Testis (tissue), 3 donors: ENCODE data around the gene RUBCN. TPM values are rescaled to one million over a fixed set of nuclear protein-coding genes. Genes with fewer than 3 reads are reported as not detected.
"Not testable (repeated sequence)": the region's sequence is repeated elsewhere in the genome, so short reads cannot be mapped to it uniquely, and the experiment has no call there.

Experiments
- DNase-seq: peaks from one replicate; pipeline ENCODE4 v3.0.0-alpha.2; 2019
- H3K27ac ChIP-seq, 2 donors: fragments of 200-600 bp; sonication (generic); one replicate each; pipeline ENCODE4 v1.5.1; 2019
- H3K27me3 ChIP-seq: fragments of 200-600 bp; sonication (generic); one replicate; pipeline ENCODE4 v1.5.1; 2019
- H3K36me3 ChIP-seq: fragments of 200-600 bp; sonication (generic); one replicate; pipeline ENCODE4 v1.5.1; 2017; ENCODE audit warnings: low read depth; ENCODE audit errors: missing control alignments
- H3K4me1 ChIP-seq: fragments of 200-600 bp; sonication (generic); one replicate; pipeline ENCODE4 v1.5.1; 2019
- H3K4me3 ChIP-seq, 2 donors: fragments of 200-600 bp; sonication (generic); one replicate each; pipeline ENCODE4 v1.5.1; 2017 to 2019
- H3K9me3 ChIP-seq: fragments of 200-600 bp; sonication (generic); one replicate; pipeline ENCODE4 v1.5.1; 2017
- POLR2A ChIP-seq: fragments of 450-650 bp; IDR thresholded peaks from one replicate; pipeline ENCODE4 v1.6.1; 2017; ENCODE audit warnings: antibody characterized with exemption, mild to moderate bottlenecking, moderate library complexity
- WGBS, 2 donors: methylation state at CpG; one replicate each; pipeline ENCODE4 v1.1.5; 2018; 5-methylcytosine and 5-hydroxymethylcytosine counted together
- intact Hi-C: fragments of 100-400 bp; cut with DNase I; formaldehyde crosslinking; loops from one replicate; pipeline ENCODE4 v1.15.1; 2023; ENCODE audit warnings: low total_unique reads
- polyA plus RNA-seq: library from polyadenylated mRNA; stranded (reverse); fragments of 350-450 nt; fragmentation: Illumina TruSeq; extraction: RNeasy Lipid Tissue Mini Kit (QIAGEN cat#74804); gene quantifications from one replicate; pipeline ENCODE4 v1.2.3, GENCODE V29; 2014; ENCODE audit warnings: low read depth, low replicate concordance; ENCODE audit not compliant: insufficient read depth
- total RNA-seq, 2 donors: library from RNA; depleted of rRNA; stranded (reverse); fragments of >200 nt; gene quantifications; one replicate each; pipeline ENCODE4 v1.2.3, GENCODE V29; 2016
- TF ChIP-seq, protein P1 (sequence below), 3 experiments: fragments of 450-650 bp in 2 of 3; fragments of 200-600 bp in 1 of 3; sonication (generic) in 1 of 3; IDR thresholded peaks; one replicate each; pipeline ENCODE4 v1.5.1; 2016 to 2019; ENCODE audit warnings: antibody characterized with exemption in 3 of 3, mild to moderate bottlenecking in 2 of 3, moderate library complexity in 1 of 3

RUBCN gene
- total and polyA plus RNA-seq, 3 donors from 2014 or later, result 44.0 to 159 (median 150) TPM

- intact Hi-C loops, result no loop called here
- WGBS, 2 donors, result 27% methylated on average over 9 of the region's 9 CpGs
- H3K9me3 ChIP-seq, result no peaks in the 10 kb centered on the region
- no peaks in the 10 kb centered on the region for H3K27me3 ChIP-seq
- H3K4me1 ChIP-seq, result peaks cover 18% of the 10 kb centered on the region
- peak overlapping the region; percentile 80 to 87 for H3K27ac ChIP-seq
- DNase-seq, result peak; percentile 92
- TF ChIP-seq, protein P1, sequence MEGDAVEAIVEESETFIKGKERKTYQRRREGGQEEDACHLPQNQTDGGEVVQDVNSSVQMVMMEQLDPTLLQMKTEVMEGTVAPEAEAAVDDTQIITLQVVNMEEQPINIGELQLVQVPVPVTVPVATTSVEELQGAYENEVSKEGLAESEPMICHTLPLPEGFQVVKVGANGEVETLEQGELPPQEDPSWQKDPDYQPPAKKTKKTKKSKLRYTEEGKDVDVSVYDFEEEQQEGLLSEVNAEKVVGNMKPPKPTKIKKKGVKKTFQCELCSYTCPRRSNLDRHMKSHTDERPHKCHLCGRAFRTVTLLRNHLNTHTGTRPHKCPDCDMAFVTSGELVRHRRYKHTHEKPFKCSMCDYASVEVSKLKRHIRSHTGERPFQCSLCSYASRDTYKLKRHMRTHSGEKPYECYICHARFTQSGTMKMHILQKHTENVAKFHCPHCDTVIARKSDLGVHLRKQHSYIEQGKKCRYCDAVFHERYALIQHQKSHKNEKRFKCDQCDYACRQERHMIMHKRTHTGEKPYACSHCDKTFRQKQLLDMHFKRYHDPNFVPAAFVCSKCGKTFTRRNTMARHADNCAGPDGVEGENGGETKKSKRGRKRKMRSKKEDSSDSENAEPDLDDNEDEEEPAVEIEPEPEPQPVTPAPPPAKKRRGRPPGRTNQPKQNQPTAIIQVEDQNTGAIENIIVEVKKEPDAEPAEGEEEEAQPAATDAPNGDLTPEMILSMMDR (IDR thresholded peaks at IDR 0.05), result no peak
- no peak for TF ChIP-seq POLR2A
- peak overlapping the region; percentile 3 to 18 for H3K4me3 ChIP-seq
- H3K36me3 ChIP-seq, result no peaks in the 10 kb centered on the region
Measured at GRCh38 chr3:197711973-197712707, 24.6 kb downstream of the RUBCN start.

DNA sequence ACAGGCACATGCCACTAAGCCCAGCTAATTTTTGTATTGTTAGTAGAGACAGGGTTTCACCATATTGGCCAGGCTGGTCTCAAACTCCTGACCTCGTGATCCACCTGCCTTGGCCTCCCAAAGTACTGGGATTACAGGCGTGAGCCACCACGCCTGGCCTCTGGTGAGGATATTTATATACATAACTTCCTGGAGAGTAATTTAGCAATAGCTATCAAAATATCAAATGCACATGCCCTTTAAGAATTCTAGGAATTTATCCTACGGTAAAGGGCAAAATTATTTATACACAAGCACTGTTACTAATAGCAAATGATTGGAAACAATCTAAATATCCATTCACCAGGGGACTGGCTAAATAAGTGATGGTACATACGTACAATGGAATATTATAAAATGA lies 25.7 kb downstream of the RUBCN start:
- H3K4me3 ChIP-seq, H3K27me3 ChIP-seq, H3K36me3 ChIP-seq, H3K9me3 ChIP-seq, intact Hi-C loops, DNase-seq: not testable (repeated sequence)
- H3K27ac ChIP-seq, result peak overlapping the region in 1 of 2 donors; percentile 31
- peaks cover 18% of the 10 kb centered on the region for H3K4me1 ChIP-seq
- 95% methylated on average over 5 of the region's 5 CpGs for WGBS, 2 donors

- Histone ChIP-seq H3K36me3 (no peaks in the 10 kb centered on the region), H3K27me3 (no peaks in the 10 kb centered on the region), H3K9me3 (no peaks in the 10 kb centered on the region), H3K4me3 (no peak overlapping the region), H3K27ac (no peak overlapping the region), H3K4me1 (peaks cover 14% of the 10 kb centered on the region)
- intact Hi-C loops, result no loop called here
- 94 to 97% methylated on average over 9 of the region's 9 CpGs for WGBS, 2 donors
- TF ChIP-seq, protein P1 (IDR thresholded peaks at IDR 0.05), result no peak
- TF ChIP-seq POLR2A, result no peak
- no peak for DNase-seq
Measured at GRCh38 chr3:197709135-197709534, 27.6 kb downstream of the RUBCN start.

DNA sequence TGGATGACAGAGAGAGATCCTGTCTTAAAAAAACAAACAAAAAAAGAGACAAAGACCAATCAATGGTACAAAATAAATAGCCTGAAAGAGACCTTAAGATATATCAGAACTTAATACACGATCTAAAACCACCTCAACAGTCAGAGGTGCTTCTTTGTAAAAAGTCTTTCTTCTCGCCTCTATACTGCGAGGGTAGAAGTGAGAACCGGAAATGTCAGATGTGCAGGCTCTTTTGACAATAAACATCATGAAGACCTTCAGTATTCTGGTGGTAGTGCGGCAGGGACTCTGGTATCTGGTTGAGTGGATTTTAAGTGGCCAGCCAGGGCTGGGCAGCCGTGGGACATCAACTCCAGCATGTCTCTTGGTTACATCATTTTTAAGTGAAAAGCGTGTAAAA lies 30.0 kb downstream of the RUBCN start:
- 94% methylated on average over 7 of the region's 7 CpGs for WGBS, 2 donors
- Histone ChIP-seq H3K27me3 (no peaks in the 10 kb centered on the region), H3K36me3 (no peaks in the 10 kb centered on the region), H3K27ac (no peak overlapping the region), H3K9me3 (no peaks in the 10 kb centered on the region), H3K4me1 (no peaks in the 10 kb centered on the region), H3K4me3 (no peak overlapping the region)
- no peak for DNase-seq
- TF ChIP-seq, protein P1 (IDR thresholded peaks at IDR 0.05), result no peak
- no peak for TF ChIP-seq POLR2A
- intact Hi-C loops, result no loop called here

DNA sequence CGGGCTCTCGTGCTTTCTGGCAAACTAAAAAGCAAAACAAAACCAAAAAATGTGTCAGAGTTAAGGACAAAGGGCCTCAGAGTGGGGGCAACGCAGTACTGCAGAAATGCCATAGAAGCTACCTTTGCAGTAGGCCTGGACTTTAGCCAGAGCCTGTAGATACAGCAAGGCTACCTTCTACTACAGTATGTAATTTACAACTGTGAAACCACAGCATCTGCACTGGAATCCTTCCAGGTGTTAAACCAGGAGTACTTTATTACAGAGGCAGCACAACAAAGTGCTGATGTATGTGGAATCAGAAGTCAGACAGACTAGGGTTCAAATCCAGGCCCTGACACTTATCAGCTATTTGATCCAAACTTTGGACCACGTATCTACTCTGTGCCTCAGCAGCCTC lies 34.9 kb downstream of the RUBCN start:
- no peaks in the 10 kb centered on the region for H3K9me3 ChIP-seq
- 96 to 99% methylated on average over 4 of the region's 4 CpGs for WGBS, 2 donors
- H3K36me3 ChIP-seq, result no peaks in the 10 kb centered on the region
- no peak overlapping the region for H3K4me3 ChIP-seq
- H3K27me3 ChIP-seq, result no peaks in the 10 kb centered on the region
- no peaks in the 10 kb centered on the region for H3K4me1 ChIP-seq
- no peak overlapping the region for H3K27ac ChIP-seq
- no peak for TF ChIP-seq POLR2A
- TF ChIP-seq, protein P1 (IDR thresholded peaks at IDR 0.05), result no peak
- intact Hi-C loops, result no loop called here
- DNase-seq, result no peak
